Measurements from ENCODE around the gene NGLY1. TPM values are rescaled to one million over a fixed set of nuclear protein-coding genes. Genes with fewer than 3 reads are reported as not detected.

NGLY1 gene, protein sequence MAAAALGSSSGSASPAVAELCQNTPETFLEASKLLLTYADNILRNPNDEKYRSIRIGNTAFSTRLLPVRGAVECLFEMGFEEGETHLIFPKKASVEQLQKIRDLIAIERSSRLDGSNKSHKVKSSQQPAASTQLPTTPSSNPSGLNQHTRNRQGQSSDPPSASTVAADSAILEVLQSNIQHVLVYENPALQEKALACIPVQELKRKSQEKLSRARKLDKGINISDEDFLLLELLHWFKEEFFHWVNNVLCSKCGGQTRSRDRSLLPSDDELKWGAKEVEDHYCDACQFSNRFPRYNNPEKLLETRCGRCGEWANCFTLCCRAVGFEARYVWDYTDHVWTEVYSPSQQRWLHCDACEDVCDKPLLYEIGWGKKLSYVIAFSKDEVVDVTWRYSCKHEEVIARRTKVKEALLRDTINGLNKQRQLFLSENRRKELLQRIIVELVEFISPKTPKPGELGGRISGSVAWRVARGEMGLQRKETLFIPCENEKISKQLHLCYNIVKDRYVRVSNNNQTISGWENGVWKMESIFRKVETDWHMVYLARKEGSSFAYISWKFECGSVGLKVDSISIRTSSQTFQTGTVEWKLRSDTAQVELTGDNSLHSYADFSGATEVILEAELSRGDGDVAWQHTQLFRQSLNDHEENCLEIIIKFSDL
- total RNA-seq (10 to 100 TPM; 32.0 to 37.9 TPM), polyA plus RNA-seq (10 to 100 TPM; 14.1 to 24.2 TPM)
- long read RNA-seq, donor 1, transcript NGLY1-204 (11 exons, 2,024 nt): minor isoform, 9 of 119 reads
- long read RNA-seq, donor 1, transcript NGLY1-202 (12 exons, 2,473 nt): major isoform, 62 of 119 reads
- long read RNA-seq, donor 1, partial matches to known transcripts: 4 of 119 reads
- long read RNA-seq, donor 1, other reads (novel, unspliced or antisense): 44 of 119 reads
- long read RNA-seq, donor 2, transcript NGLY1-202 (12 exons, 2,473 nt): major isoform, 16 of 34 reads
- long read RNA-seq, donor 2, partial matches to known transcripts: 6 of 34 reads
- long read RNA-seq, donor 2, other reads (novel, unspliced or antisense): 10 of 34 reads

DNA sequence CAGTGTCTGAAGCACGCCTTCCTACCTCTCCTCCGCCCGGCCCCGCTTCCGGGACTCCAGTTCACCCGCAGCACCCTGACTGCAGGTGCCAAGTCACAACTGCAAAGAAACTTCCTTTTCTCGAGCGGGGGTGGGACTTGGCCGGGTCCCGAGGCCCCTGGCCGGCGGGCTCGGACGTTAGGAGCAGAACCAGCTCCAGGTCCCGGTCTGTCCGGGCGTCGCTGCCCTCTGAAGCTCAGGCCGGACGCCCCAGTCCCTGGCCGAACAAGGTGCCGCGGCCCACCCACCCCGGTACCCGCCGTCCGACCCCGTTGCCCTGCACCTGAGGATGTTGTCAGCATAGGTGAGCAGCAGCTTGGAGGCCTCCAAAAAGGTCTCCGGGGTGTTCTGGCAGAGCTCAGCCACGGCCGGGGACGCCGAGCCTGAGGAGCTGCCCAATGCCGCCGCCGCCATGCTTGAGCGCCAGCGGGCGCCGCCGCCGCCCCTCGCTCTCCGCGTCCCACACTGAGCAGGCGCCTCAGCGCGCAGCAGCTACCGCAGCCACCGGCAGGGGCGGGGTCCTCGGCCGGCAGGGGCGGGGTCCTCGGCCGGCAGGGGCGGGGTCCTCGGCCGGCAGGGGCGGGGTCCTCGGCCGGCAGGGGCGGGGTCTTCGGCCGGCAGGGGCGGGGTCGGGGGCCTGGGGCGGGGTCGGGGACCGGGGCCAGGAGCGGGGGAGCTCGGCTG lies at the start of gene NGLY1:
NGLY1 (minus strand) TSS at position 506 of the 723 bp plus-strand sequence; CDS start at position 453, 53 bp downstream.
- DNase-seq: peak; percentile 90 to 95
- H3K27me3 ChIP-seq (ENCODE audit: control insufficient read depth in 1 of 2, insufficient read depth in 2 of 2, low read length in 1 of 2): no peaks in the 10 kb centered on the region
- WGBS, 2 donors: 1% methylated on average over 41 to 72 of the region's 72 CpGs
- ATAC-seq (ENCODE audit: low FRiP score): peak; percentile 98
- no peaks in the 10 kb centered on the region for H3K36me3 ChIP-seq (ENCODE audit: control insufficient read depth in 1 of 2, insufficient read depth in 2 of 2, low read length in 1 of 2)
- peak within 1 kb of the TSS; percentile 46 to 50 for H3K27ac ChIP-seq (ENCODE audit: low read depth in 1 of 2, low read length in 2 of 2)
- intact Hi-C loops (cut with DNase I): no loop called here
- H3K4me3 ChIP-seq (ENCODE audit: low read length in 2 of 2): peak within 1 kb of the TSS; percentile 76 to 90
- H3K9me3 ChIP-seq (ENCODE audit: control insufficient read depth, low read length): no peaks in the 10 kb centered on the region
- H3K4me1 ChIP-seq (ENCODE audit: control insufficient read depth in 1 of 2, insufficient read depth in 2 of 2, low read length in 2 of 2): peaks cover 2 to 3% of the 10 kb centered on the region in 2 donors

DNA sequence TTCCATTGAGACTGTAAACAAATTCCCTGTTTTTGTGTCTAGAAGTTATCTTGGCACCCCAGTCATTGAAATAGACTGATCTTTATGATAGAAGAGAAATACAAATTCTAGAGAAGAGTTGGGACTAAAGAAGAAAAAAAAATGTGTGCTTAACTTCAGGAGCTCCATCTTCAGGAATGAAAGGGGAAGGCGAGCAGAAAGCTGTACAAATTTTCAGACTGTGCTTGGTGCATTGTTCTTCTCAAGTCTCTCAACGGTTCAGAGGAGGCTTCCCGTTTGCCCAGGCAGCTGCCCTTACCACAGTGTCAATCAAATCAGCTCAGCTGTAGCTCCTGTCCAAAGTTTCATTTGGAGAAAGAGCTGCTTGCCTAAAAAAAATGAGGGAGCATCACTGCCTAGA lies 48.3 kb upstream of the NGLY1 start:
- no peaks in the 10 kb centered on the region for H3K27me3 ChIP-seq (ENCODE audit: control insufficient read depth in 1 of 2, insufficient read depth in 2 of 2, low read length in 1 of 2)
- WGBS, 2 donors: 1 to 7% methylated on average over 3 of the region's 3 CpGs
- no peaks in the 10 kb centered on the region for H3K9me3 ChIP-seq (ENCODE audit: control insufficient read depth, low read length)
- H3K4me3 ChIP-seq (ENCODE audit: low read length in 2 of 2): no peak overlapping the region
- DNase-seq (no peak), ATAC-seq (ENCODE audit: low FRiP score) (no peak)
- no peaks in the 10 kb centered on the region for H3K4me1 ChIP-seq (ENCODE audit: control insufficient read depth in 1 of 2, insufficient read depth in 2 of 2, low read length in 2 of 2)
- intact Hi-C loops (cut with DNase I): no loop called here
- no peaks in the 10 kb centered on the region for H3K36me3 ChIP-seq (ENCODE audit: control insufficient read depth in 1 of 2, insufficient read depth in 2 of 2, low read length in 1 of 2)
- H3K27ac ChIP-seq (ENCODE audit: low read depth in 1 of 2, low read length in 2 of 2): no peak overlapping the region

DNA sequence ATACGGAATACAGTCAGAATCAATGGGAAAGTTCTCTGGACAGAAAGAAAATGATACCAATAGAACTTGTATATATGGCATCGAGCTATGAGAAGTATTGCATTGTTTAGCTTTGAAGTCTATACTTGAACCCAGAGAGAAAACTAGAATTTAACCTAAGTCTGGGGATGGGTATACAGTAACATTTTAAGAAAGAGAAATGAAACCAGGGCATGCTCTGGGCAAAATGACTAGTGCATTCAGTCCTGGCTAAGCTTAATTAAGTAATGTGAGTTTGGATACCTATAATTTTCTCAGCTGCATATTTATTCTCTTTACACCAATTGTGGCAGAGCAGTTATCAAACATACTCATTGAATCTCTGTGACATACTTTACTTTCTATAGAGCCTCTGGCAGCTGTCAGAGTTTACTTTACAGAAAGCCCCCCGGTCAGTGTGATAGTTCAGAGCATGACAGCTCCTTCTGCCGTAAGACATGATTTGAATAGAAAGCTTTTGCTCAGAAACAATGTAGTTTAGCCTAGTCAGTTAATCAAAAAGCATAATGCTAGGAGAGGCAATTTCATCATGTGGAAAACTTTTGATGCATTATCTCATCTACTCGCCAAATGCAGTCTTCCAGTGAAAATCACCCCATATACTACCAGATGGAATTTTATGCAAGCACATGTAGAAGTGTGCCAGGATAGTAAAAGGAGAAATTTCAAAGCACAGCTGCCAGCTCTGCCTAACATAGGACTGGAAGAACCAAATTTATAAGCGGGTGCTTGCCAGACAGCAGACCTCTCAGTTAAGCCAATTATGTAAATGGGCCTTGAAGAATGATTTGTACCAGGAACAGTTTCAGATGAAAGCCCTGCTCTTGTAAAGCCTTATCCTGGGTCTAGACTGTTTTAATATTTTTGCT lies 47.4 kb upstream of the NGLY1 start:
- 55 to 57% methylated on average over 6 of the region's 6 CpGs for WGBS, 2 donors
- Histone ChIP-seq H3K27ac (ENCODE audit: low read depth in 1 of 2, low read length in 2 of 2) (no peak overlapping the region), H3K27me3 (ENCODE audit: control insufficient read depth in 1 of 2, insufficient read depth in 2 of 2, low read length in 1 of 2) (no peaks in the 10 kb centered on the region), H3K4me1 (ENCODE audit: control insufficient read depth in 1 of 2, insufficient read depth in 2 of 2, low read length in 2 of 2) (no peaks in the 10 kb centered on the region), H3K36me3 (ENCODE audit: control insufficient read depth in 1 of 2, insufficient read depth in 2 of 2, low read length in 1 of 2) (no peaks in the 10 kb centered on the region), H3K9me3 (ENCODE audit: control insufficient read depth, low read length) (no peaks in the 10 kb centered on the region), H3K4me3 (ENCODE audit: low read length in 2 of 2) (no peak overlapping the region)
- ATAC-seq (ENCODE audit: low FRiP score) (no peak), DNase-seq (no peak)
- intact Hi-C loops (cut with DNase I): no loop called here

GRCh38 chr3:25826510-25826909 lies 43.3 kb upstream of the NGLY1 start:
- ATAC-seq (ENCODE audit: low FRiP score): no peak
- WGBS, 2 donors: 92 to 93% methylated on average over 2 of the region's 2 CpGs
- no peaks in the 10 kb centered on the region for H3K9me3 ChIP-seq (ENCODE audit: control insufficient read depth, low read length)
- no peak overlapping the region for H3K27ac ChIP-seq (ENCODE audit: low read depth in 1 of 2, low read length in 2 of 2)
- intact Hi-C loops (cut with DNase I): no loop called here
- no peak for DNase-seq
- no peaks in the 10 kb centered on the region for H3K4me1 ChIP-seq (ENCODE audit: control insufficient read depth in 1 of 2, insufficient read depth in 2 of 2, low read length in 2 of 2)
- no peak overlapping the region for H3K4me3 ChIP-seq (ENCODE audit: low read length in 2 of 2)
- H3K27me3 ChIP-seq (ENCODE audit: control insufficient read depth in 1 of 2, insufficient read depth in 2 of 2, low read length in 1 of 2): no peaks in the 10 kb centered on the region
- H3K36me3 ChIP-seq (ENCODE audit: control insufficient read depth in 1 of 2, insufficient read depth in 2 of 2, low read length in 1 of 2): no peaks in the 10 kb centered on the region

DNA sequence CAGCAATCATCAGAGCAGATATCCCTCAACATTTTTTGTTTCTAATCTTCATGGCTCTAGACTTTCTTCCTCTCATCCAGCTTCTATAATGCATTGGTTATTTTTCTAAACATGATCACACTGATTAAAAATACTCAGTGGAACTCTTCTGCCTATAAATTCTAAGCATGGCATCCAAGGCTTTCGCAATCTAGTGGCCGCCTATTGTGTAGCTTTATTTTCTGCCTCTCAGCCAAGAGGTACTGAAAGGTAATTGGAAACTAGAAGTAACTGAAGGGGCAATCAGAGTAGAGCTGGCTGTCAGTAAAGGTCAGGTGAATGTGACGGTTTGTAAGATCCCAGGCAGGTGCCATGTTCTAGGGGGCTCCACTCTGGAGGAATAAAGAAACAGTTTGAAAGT lies 40.1 kb upstream of the NGLY1 start:
- ATAC-seq (ENCODE audit: low FRiP score) (no peak), DNase-seq (no peak)
- intact Hi-C loops (cut with DNase I): no loop called here
- WGBS, 2 donors: 96 to 97% methylated on average over 3 of the region's 3 CpGs
- no peaks in the 10 kb centered on the region for H3K9me3 ChIP-seq (ENCODE audit: control insufficient read depth, low read length)
- no peak overlapping the region for H3K27ac ChIP-seq (ENCODE audit: low read depth in 1 of 2, low read length in 2 of 2)
- no peaks in the 10 kb centered on the region for H3K4me1 ChIP-seq (ENCODE audit: control insufficient read depth in 1 of 2, insufficient read depth in 2 of 2, low read length in 2 of 2)
- H3K27me3 ChIP-seq (ENCODE audit: control insufficient read depth in 1 of 2, insufficient read depth in 2 of 2, low read length in 1 of 2): no peaks in the 10 kb centered on the region
- no peak overlapping the region for H3K4me3 ChIP-seq (ENCODE audit: low read length in 2 of 2)
- H3K36me3 ChIP-seq (ENCODE audit: control insufficient read depth in 1 of 2, insufficient read depth in 2 of 2, low read length in 1 of 2): no peaks in the 10 kb centered on the region

- no peak overlapping the region for H3K27ac ChIP-seq (ENCODE audit: low read depth in 1 of 2, low read length in 2 of 2)
- H3K4me3 ChIP-seq (ENCODE audit: low read length in 2 of 2): no peak overlapping the region
- WGBS, 2 donors: 70% methylated on average over 4 of the region's 4 CpGs
- no peak for DNase-seq
- H3K4me1 ChIP-seq (ENCODE audit: control insufficient read depth in 1 of 2, insufficient read depth in 2 of 2, low read length in 2 of 2): no peaks in the 10 kb centered on the region
- no peak for ATAC-seq (ENCODE audit: low FRiP score)
- intact Hi-C loops (cut with DNase I): no loop called here
- H3K36me3 ChIP-seq (ENCODE audit: control insufficient read depth in 1 of 2, insufficient read depth in 2 of 2, low read length in 1 of 2): no peaks in the 10 kb centered on the region
- H3K9me3 ChIP-seq (ENCODE audit: control insufficient read depth, low read length): no peaks in the 10 kb centered on the region
- H3K27me3 ChIP-seq (ENCODE audit: control insufficient read depth in 1 of 2, insufficient read depth in 2 of 2, low read length in 1 of 2): no peaks in the 10 kb centered on the region
Measured at GRCh38 chr3:25821746-25822573, 38.7 kb upstream of the NGLY1 start.

DNA sequence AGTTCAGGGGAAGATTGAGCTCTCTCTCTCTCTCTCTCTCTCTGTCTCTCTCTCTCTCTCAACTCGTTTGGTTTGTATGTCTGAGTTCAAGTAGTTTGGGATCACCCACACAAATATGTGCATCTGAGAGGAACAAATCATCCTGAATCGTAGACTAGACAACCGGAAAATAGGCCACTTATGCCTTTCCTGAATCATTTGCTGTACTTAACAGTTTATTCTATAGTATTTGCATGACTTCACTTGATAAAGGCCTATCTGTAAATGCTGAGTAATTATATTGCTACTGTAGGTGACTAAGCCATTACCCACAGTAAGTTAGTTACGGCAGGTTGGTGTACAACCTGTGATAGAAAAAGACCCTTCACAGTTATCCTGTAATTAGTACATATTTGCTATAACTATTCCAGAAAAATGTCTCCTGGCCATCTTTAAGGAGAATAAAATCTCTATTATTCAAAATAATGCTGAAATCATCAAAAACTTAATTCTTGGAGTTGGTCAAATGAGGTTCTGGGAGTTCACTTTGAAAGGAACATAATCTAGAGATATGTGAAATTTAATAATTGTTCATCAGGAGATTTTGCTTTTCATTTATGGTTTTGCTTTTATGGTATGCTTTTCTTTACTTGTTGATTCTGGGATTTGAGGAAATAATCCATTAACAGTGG lies 37.7 kb upstream of the NGLY1 start:
- intact Hi-C loops (cut with DNase I): no loop called here
- no peaks in the 10 kb centered on the region for H3K27me3 ChIP-seq (ENCODE audit: control insufficient read depth in 1 of 2, insufficient read depth in 2 of 2, low read length in 1 of 2)
- no peaks in the 10 kb centered on the region for H3K36me3 ChIP-seq (ENCODE audit: control insufficient read depth in 1 of 2, insufficient read depth in 2 of 2, low read length in 1 of 2)
- no peaks in the 10 kb centered on the region for H3K9me3 ChIP-seq (ENCODE audit: control insufficient read depth, low read length)
- ATAC-seq (ENCODE audit: low FRiP score) (no peak), DNase-seq (no peak)
- H3K27ac ChIP-seq (ENCODE audit: low read depth in 1 of 2, low read length in 2 of 2): no peak overlapping the region
- WGBS, 2 donors: 75% methylated on average over 4 of the region's 4 CpGs
- no peak overlapping the region for H3K4me3 ChIP-seq (ENCODE audit: low read length in 2 of 2)
- no peaks in the 10 kb centered on the region for H3K4me1 ChIP-seq (ENCODE audit: control insufficient read depth in 1 of 2, insufficient read depth in 2 of 2, low read length in 2 of 2)
